MM.1S (cell line): ENCODE measurements around the gene MAN2A2.

Experiments used
- CTCF ChIP-seq: fragments of 300-600 bp; sonication (generic); IDR thresholded peaks from 2 replicates; pipeline ENCODE4 v1.5.1; 2016; ENCODE audit warnings: antibody characterized with exemption, low read length, mixed read lengths
- EZH2 ChIP-seq: fragments of 300-600 bp; sonication (generic); optimal IDR thresholded peaks from 2 replicates; pipeline ENCODE3; 2017; ENCODE audit warnings: low read depth, mild to moderate bottlenecking, antibody characterized with exemption, low read length, mixed read lengths

GRCh38 chr15:90883526-90883975 lies 19.6 kb upstream of the MAN2A2 start:
- TF ChIP-seq CTCF (no peak), EZH2 (no peak)
